Measurements from ENCODE around the gene NOVA2.

GRCh38 chr19:45887200-45887710 is 86.4 kb downstream of the NOVA2 start:
- TF ChIP-seq CTCF (IDR thresholded peaks at IDR 0.05; ENCODE audit: insufficient read depth, low read depth, low read length): no peak
- TF ChIP-seq EZH2 (IDR thresholded peaks at IDR 0.05; ENCODE audit: insufficient read depth, low read length): no peak

All from astrocyte (in vitro differentiated cells and primary cell).